Stimulated activated CD8-positive, alpha-beta memory T cell treated with anti-CD3 and anti-CD28 coated beads, Interleukin-7, amount 100 ng/mL, for 24 hours (primary cell): ENCODE results near the gene SSR2.
A peak's percentile ranks its signal among the peaks of the same experiment; 100 is the strongest.
"Not testable (repeated sequence)": the region's sequence is repeated elsewhere in the genome, so short reads cannot be mapped to it uniquely, and the experiment has no call there.

ENCODE experiments used
- DNase-seq: peaks from one replicate; pipeline ENCODE4 v3.0.0-alpha.2; 2020; ENCODE audit warnings: low read depth

The SSR2 gene

DNA sequence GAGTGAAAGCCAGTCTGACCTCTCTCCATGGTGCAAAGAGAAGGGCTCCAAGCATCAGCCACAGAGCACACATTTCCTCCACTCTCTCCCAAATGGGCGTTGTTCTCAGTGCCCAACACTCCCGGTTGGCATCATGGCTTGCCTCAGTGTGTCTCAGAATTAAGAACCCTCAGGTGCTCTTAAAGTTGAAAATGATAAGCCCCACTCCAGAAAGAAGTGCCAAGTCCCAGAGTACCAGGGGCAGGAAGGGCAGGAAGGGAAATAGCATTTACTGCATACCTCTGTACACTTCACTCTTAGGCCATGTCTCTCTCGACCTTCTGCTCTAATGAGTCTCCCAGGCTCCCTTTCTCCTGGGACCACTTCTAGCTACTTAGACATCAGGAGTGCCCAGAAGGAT is 27.2 kb downstream of the SSR2 start:
- DNase-seq, result no peak

DNA sequence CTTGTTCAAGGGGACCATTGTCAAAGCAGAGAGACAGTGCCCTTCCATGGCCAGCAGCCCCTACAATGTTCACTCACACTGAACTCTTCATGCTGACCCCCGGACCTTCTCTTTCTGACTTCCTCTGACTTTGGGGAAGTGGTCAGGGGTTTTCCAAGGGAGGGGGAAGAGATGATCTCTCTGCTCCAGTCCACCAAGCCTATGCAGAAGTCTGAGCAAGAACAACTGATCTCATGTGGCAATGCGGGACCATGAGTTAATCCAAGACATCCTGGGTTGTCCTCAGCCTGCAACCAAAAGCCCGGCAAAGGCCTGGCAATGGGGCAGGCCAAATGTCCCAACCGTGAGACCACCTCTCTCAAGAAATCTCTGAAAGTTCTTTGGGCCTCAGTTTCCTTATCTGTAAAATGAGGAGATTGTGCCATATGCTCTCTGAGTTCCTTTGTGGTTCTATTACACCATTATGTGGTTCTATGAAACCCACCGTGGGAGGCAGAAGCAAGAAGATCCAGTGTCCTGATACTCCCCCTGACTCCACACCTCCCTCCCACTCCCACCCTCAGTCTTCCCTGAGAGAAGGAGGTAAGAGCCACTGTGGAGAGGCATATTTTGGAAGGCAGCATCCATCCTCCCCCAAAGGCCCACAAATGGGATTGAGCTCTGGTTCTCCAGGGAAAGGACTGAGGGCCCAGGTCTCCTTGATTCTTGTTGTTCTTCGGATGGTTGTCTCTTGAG is 30.6 kb downstream of the SSR2 start:
- DNase-seq, result no peak

DNA sequence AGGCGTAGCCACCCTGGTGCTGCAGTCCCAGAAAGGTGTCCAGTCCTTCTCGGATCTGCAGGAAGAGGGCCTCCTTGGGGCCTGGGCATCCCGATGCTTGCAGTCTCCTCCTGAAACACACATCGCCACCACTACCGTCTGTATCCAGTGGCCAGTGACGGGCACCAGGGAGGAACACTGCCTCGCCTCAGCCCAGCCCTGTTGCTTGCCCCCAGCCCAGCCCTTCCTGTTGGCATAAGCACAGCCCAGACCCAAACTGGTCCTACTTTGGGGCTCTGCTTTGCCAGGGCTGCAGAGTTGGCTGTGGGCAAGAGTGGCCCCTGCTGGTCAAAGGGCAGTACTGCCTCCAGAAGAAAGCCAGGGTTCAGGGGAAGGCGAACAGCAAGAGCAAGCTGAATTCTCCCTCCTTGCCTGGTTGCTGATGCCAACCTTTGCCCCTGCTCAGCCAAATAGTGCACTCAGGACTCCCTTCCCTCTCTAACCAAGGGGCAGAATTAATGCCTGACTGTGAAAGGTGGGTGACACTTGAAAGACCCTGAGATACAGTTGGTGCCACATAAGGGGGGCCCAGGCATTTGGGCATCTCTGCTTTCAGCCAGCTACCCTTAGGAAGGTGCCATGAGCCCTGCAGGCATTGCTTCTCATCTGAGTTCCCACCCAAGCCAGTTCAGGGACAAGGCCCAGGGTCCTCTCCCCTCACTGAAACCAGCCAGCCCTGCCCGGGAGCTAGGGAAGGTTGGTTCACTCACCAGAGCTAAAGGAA is 31.3 kb downstream of the SSR2 start:
- peak; percentile 37 for DNase-seq

DNA sequence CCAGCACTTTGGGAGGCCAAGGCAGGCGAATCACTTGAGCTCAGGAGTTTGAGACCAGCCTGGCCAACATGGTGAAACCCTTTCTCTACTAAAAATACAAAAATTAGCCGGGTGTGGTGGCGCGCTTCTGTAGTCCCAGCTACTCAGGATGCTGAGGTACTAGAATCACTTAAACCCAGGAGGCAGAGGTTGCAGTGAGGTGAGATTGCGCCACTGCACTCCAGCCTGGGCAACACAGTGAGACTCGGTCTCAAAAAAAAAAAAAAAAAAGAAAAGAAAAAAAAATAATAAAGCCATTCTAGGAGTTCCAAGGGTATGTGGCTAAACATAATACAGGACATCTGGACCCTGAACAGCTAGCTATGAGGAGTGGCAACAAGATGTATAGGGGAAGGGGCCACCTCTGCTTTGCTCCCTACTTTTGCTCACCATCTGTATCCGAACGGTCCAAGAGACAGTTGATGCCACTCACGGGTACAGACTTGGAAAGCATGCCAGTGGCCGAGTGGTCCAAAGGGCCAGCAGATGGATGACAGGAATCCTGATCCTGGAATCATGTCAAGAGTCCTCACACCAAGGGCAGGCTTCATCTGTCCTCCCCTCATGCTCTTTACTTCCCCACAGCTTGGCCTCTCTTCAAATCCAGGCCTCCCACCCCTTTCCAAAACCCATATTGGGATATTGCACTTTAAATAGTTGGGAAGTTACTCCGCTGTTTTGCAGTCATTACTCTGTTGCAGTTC is 35.7 kb downstream of the SSR2 start:
- not testable (repeated sequence) for DNase-seq

DNA sequence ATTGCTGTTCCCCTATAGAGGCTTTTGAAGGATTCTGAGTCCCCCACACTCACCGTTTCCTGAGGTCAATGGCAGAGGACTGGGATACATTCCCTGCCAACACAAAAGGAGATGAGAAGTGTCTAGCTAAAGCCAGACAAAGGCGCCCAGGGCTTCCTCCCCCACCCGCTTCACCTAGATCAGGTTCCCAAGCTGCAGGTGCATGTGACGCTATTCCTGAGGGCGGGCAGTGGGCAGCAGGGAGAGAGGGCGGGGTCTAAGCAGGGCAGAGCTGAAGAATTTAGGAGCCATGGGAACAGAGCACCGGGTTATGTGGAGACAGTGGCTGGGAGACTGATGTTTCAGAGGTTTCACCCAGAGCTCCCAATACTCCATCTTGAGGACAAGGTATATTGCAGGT is 36.4 kb downstream of the SSR2 start:
- no peak for DNase-seq

DNA sequence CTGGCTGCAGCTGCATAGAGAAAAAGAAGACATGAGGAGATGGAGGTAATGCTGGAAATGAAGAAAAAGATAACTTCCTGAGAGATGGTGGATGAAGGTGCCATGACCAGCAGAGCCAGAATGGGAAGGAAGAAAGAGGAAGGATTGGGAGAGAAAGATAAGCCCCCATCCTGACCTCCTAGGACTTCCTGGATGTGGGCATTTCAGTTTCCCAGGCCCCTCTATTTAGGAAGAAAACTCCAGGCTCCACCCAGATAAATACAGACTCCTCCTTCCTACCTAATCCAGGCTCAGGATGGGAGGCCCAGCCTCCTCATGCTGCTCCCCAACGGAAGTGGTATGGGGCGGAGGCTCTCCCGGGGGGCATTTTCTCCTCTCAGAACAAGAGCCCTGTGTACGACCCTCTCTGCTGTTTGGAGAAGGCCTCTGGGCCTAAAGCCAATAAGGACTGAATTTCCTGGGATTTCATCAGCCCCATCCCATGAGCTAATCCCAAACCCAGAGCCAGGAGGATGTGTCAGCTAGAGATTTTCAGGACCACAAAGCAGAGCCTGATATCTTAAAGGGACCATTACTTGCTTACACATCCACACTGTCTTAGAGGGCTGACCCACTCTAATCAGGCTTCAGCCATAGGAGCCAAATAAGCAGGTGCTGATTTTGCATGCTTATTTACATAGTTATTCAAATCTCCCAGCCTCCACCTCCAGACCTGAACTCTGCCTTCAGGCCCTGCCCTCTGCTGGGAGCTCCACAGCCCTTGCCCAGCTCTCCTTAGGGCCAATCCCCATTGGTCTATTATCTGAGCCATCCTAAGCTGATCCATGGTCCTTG is 37.3 kb downstream of the SSR2 start:
- no peak for DNase-seq

DNA sequence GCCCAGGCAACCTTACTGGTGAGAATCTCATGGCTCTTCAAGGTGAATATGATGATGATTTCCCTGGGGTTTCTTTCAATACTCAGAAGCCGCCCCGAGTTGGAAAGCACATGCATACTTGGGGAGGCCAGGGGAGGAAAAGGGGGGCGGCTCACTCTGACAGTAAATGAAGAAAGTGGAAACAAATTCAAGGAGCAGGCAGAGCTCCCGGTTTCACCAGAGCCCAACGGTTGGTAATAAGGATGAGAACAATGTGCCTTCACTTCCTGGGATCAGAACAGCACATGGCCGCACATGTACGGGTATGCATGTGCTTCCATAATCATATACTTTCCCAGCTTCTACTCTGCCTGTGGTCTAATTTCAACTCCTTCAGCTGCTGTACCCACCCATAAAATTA is 38.6 kb downstream of the SSR2 start:
- DNase-seq, result no peak

DNA sequence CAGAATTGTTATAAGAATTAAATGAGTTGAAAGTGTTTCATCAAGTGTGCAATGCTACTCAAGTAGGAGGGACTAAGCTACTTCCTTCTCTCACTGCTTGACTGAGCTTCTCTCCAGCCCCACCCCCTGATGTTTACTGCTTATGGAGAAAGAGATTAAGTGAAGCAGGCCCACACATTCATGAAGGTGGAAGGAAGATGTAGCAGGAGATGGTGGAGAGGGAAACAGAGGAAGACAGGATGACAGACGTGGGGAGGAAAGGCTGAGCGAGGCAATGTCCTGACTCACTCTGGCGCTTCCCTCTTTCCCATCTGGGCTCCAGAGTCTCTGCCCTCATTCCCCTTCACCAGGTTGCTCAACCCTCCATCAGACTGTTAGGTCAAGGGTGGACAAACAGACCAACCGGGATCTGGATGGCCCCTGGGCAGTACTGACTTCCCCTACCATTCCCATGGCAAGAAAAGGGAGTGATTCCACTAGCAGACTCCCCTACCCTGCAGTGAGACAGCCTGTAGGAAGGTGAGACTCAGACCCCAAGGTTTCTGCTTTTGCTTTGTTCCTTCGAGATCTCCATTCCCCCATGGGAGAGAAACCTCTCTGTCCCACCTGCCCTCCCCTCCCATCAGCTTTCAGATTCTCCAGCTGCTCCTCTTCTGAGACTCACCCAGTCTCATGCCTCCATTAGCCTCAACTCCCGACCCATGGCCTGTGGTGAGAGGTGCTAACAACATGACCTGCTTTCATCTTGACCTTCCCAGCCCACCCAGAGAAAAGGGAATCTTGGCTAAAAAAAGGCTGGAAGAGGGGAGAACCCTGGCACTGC is 39.3 kb downstream of the SSR2 start:
- DNase-seq, result no peak

DNA sequence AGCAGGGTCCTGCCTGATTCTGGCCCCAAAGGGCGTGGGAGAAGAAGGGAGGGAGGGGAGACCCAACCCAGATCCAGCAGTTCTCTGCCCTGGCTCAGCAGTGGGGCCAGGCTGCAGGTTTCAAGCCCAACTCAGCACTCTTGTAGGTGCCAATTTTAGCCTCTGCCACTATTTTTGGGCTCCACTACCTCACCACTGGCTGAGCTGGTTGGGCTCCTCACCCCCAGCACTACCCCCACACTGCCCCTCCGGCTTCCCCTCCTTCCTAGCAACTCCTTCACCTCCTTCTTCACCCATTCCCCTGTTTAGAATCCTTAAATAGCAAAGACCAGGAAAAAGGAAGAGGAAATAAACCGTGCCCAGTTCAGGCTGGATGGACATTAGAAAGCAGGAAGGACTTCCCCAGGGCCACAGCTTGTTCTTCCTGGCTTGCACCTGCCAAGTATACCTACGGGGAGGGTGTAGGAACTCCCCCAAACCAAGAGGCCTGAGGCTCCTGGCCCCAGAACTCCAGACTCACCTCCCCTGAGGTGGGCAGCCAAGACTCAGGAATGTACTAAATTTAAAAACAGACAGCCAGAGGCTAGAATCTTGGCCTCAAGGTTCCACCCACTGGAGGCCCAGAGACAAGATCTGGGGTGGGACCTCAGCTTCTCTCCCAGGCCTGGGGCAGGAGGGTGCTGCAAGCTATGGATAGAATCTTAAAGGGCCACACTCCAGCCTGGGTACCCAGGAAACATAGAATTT is 41.0 kb downstream of the SSR2 start:
- no peak for DNase-seq

DNA sequence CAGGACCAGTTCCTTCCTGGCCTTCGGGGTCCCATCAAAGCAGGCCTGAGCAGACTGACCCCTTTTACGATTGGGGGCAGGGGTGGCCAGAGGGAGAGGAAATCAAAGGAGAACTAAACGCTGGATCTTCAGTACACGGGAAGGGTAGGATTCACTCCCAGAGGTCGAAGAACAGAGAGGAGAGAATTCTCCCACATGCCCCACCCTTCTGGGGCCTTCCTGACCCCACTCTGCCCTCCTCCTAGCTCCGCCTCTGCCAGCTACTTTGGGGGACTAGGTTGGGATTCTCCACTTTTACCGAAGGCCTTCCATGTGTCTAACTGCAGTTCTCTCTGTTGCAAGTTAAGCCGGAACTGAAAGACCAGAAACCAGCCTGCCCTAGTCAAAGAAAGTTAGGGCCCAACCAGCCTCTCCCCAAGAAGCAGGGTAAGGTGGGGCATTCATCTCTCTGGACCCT is 41.8 kb downstream of the SSR2 start:
- DNase-seq, result no peak

DNA sequence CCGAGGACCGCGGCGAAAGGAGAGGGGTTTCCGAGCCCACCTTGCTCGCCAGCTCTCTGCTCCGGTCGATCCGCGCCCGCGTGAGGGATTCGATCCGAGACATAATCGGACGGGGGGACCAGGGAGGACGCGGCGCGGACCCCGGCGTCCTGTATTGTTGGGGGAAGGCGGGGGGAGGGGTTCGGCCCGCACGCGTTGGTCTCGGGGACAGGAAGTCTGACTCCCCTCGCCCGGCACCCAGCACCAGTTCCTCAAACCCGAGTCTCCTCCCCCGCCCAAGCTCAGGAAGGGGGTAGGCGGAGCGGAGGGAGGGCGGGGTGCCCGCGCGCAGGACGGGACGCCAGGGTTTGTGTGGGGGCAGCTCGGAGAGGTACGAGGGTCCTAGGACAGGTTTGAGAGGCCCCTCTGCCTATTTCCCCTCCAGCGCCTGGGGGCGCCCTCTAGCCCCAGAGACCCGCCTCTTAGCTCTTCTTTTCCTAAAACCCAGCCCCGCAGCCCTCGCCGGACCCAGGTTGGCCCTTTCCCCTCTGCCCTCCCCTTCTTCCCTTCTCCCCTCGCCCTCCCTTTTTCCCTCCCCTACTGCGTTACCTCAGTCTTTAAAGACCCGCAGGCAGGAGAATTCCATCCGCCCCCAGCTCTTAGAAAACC is 42.3 kb downstream of the SSR2 start, which contains the start of gene ARHGEF2:
Gene ARHGEF2, minus strand, starts transcription at position 223 of the 648 bp plus-strand sequence. Its CDS starts 120 bp downstream, at position 103.
- peak; percentile 71 for DNase-seq

DNA sequence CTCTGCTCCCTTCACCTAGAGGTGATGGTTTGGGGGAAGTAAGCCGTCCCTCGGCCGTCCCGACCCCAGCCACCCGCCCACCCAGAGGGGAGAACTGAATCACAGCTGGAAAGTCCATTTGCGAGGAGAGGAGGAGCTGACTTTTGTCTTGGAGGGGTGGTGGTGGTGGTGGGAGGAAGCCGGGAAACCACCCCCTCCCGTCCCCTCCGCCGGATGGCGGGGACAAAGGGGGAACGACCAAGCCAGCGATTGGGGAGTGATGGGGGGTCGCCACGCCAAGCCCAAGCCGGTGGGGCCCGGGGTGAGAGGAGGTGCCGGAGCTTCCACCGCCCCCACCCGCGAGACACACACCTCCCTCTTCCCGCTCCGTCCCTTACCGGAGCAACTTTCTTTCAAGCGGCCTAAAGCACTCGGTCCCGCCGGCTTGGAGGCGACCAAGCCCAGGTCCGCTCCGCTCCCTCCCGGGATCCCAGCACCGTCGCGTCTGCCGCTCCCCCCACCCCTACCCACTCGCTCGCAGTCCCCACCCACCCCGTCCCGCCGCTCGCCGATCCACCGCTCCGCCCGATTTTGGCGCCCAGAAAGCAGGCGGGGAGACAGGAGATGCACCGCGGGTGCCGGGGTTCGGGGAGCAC is 42.9 kb downstream of the SSR2 start:
- peak; percentile 35 for DNase-seq

DNA sequence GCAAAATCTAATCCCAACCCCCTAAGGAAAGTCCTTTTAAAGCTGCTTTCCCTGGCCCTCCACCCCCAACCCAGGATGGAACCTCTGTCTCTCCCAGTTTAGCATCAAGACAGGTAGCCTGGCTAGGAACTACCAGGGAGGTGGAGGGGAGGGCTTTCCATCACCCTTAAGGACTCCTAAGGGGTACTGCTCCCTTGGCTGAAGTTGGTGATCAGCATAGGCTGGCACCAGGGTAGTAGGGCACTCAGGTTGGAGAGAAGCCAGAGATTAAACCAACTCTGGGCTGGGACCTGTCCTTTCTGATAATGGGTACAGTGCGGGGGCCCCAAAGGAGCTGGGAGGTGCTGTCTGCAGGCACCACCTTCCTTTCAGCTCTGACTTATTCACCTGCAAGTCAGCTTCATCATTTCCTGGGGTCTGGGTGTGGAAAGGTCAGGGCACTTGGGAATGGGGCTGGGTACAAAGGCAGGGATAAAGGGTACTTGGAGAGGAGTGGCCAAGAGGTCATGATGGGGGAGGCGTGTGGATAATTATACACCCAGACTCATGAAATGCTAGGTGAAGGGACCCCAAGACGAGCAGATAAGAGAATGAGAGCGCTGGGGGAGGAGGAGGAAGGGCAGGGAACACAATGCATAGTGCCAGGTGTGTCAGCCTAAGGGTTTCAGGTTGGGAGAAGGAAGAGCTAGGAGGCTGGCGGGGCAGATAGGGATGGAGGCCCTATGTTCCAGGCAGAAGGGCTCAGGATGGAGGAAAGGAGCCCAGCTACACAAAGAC is 43.6 kb downstream of the SSR2 start:
- DNase-seq, result no peak

DNA sequence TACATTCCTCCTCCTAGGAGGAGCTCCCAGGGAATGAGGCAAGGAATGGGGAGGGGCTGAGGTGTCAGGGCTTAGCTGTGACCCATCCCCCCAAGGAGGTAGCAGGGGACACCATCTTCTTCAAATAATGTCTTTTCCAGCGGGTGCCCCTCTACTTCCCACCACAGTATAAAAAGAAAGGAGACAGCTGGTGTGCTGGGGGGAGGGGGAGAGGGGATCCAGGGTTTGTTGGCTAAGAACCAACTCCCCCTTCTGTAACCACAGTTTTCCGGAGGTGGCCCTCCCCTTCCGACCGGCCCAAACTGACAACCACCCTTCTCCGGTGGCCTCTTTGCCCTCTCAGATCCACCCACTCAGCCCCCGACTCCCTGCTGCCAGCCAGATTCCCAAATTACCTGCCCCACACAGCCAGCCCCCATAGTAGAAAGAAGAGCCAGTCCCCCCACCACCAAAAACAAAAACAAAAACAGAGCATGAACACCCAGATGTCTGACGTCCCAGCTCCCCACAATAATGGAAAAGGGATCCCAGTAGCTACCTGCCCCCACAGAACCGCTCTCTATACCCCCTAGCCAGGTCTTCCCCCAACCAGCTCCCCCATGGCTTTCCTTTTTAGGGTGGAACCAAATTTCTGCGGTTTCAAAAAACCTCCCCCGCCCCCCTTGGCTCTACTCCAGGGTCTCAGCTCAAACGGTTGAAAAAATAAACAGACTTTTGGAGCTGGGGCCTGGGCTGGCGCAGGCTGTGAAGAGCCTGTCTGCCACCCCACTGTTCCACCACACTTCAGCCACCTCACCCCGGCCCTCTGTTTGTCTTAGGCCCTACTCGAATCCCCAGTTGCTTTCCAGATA is 44.5 kb downstream of the SSR2 start:
- no peak for DNase-seq

DNA sequence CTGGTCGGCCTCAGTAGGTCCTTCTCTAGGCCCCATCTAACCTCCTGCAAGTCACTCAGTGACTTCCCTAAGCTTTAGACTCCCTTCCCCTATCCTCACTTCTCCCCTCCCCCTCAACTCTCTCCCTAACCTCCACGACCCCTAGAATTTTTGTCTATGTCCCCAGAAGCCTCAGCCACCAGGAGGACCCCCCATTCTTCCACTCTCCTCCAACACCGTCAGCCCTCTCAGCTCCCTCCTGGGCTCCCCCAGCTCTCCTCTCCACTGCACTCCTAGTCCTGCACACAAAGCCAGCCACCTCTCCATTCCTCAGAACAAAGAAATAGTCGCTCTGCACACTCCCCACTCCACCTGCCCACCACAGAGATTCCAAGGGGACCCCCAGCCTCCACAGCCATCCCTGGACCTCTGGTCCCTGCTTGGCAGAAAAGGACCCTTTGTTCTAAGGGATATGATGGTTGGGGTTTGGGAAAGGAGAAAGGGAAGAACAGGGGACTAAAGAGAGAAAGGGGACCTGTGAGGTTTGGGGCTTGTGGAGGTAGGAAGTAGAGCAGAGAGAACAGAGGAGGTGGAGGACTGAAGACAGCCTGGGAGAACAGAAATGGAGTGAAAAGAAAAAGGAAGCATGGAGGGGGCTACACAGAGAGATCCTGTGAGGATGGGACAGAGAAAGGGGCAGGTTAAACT is 45.2 kb downstream of the SSR2 start:
- no peak for DNase-seq

DNA sequence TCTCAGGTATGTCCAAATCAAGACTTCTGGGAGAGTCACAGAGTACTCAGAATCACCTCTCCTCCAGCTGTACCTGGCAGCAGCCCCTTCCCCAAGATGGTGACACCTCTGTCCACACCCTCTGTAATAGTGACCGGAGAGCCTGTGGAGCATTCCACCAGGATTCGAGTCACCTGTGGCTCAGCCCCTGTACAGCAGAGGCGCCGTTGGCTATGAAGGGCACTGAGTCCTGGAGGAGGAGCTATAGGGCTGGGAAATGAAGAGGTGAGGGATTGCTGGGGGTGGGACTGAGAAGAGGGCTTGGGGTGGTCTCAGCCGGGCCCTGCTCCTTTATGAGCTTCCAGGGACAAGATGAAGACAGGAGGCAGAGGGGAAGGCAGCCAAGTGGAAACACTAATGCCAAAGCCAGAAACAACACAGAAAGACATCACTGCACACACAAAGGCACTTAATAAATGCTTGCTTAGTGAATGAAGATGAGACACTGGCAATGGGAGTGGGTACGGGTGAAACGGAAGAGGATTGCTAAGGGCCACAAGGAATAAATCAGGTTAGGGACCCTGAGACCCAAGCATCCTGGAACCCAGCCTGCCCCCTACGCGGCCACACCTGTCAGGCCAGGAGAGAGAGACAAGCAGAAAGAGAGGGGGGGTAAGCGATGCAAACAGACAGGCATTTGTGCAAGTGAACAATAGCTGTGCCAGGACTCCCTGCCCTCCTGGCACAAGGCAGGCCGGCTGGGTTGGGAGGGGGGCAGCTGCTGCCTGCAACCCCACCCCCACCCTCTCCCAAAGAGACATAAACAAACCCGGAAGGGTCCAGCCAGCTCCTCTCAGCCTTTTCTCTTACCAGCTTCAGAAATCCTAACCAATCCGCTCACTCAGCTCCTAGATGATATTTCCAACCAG is 46.3 kb downstream of the SSR2 start:
- DNase-seq, result no peak
